ENCODE data around the gene ZFYVE1.

DNA sequence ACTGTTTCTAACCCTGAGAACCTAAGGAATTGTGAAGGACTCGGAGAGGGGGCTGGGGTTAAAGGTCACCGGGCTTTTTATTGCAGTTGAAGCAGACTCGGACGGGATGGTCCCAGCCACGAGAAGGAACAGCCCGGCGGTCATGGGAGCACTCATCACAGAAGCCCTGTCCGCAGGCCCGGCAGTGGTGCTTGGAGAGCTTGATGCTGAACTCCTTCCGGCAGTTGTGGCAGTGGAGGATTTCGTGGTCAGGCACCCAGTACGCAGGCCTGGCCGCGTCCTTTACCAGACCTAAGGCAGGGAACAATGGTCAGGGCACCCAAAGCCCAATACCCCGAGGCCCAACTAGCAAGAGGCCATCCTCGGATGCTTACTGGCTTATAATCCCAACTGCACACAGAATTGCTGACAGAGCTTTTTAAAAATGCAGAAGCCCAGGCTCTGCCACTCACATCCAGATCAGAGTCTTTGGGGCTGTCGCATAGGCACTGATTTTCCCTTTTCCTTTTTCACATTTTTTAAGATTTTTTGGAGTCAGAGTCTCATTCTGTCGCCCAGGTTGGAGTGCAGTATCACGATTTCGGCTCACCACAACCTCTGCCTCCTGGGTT lies 56.0 kb downstream of the ZFYVE1 start:
- TF ChIP-seq L3MBTL2 (conservative IDR thresholded peaks at IDR 0.05) (no peak), FOXA1 (IDR thresholded peaks at IDR 0.05) (no peak), BHLHE40 (IDR thresholded peaks at IDR 0.05; ENCODE audit: borderline replicate concordance) (no peak), SP1 (IDR thresholded peaks at IDR 0.05) (no peak), ZNF384 (IDR thresholded peaks at IDR 0.05) (no peak), ELF4 (IDR thresholded peaks at IDR 0.05) (no peak), TARDBP (IDR thresholded peaks at IDR 0.05) (no peak), HDGF (IDR thresholded peaks at IDR 0.05; ENCODE audit: borderline replicate concordance) (no peak), FOXM1 (IDR thresholded peaks at IDR 0.05; ENCODE audit: borderline replicate concordance) (no peak), SUZ12 (IDR thresholded peaks at IDR 0.05) (no peak), FOXK2 (IDR thresholded peaks at IDR 0.05) (no peak), NFRKB (IDR thresholded peaks at IDR 0.05) (no peak)

Data from HEK293T (cell line).